Measurements from ENCODE around the gene DYNC1LI2. TPM values are rescaled to one million over a fixed set of nuclear protein-coding genes. Genes with fewer than 3 reads are reported as not detected.

Gene DYNC1LI2
- total RNA-seq, 1 donor from 2014 or later: 104 TPM

- Histone ChIP-seq H3K4me2 (no peak overlapping the region), H3K27me3 (no peaks in the 10 kb centered on the region), H3K27ac (no peak overlapping the region), H3K36me3 (no peaks in the 10 kb centered on the region), H3K4me1 (no peaks in the 10 kb centered on the region), H3K4me3 (no peak overlapping the region), H3F3A (ENCODE audit: low read depth) (no peaks in the 10 kb centered on the region), H2AFZ (replicated peaks) (no peak overlapping the region), H3K79me2 (ENCODE audit: low read depth) (peaks cover 7% of the 10 kb centered on the region), H3K9me3 (ENCODE audit: low read depth) (no peaks in the 10 kb centered on the region), H4K20me1 (ENCODE audit: low read depth) (no peaks in the 10 kb centered on the region), H3K9ac (no peak overlapping the region)
- Mint-ChIP-seq H3K9me3 (no peaks in the 10 kb centered on the region), H3K4me3 (no peak overlapping the region), H3K27me3 (ENCODE audit: insufficient read depth, low read depth) (no peaks in the 10 kb centered on the region), H3K36me3 (peaks cover 3% of the 10 kb centered on the region), H3K4me1 (no peaks in the 10 kb centered on the region), H3K27ac (no peak overlapping the region)
- DNase-seq (ENCODE audit: low spot score): no peak
- TF ChIP-seq, protein P1, sequence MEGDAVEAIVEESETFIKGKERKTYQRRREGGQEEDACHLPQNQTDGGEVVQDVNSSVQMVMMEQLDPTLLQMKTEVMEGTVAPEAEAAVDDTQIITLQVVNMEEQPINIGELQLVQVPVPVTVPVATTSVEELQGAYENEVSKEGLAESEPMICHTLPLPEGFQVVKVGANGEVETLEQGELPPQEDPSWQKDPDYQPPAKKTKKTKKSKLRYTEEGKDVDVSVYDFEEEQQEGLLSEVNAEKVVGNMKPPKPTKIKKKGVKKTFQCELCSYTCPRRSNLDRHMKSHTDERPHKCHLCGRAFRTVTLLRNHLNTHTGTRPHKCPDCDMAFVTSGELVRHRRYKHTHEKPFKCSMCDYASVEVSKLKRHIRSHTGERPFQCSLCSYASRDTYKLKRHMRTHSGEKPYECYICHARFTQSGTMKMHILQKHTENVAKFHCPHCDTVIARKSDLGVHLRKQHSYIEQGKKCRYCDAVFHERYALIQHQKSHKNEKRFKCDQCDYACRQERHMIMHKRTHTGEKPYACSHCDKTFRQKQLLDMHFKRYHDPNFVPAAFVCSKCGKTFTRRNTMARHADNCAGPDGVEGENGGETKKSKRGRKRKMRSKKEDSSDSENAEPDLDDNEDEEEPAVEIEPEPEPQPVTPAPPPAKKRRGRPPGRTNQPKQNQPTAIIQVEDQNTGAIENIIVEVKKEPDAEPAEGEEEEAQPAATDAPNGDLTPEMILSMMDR (IDR thresholded peaks at IDR 0.05): no peak
- no peak for TF ChIP-seq EZH2phosphoT487 (IDR thresholded peaks at IDR 0.05)
- TF ChIP-seq EZH2 (IDR thresholded peaks at IDR 0.05): no peak
Observed at GRCh38 chr16:66677836-66678235, 73.6 kb downstream of the DYNC1LI2 start.

- Histone ChIP-seq H3K79me2 (ENCODE audit: low read depth) (peaks cover 6% of the 10 kb centered on the region), H4K20me1 (ENCODE audit: low read depth) (no peaks in the 10 kb centered on the region), H3K27ac (no peak overlapping the region), H3F3A (ENCODE audit: low read depth) (no peaks in the 10 kb centered on the region), H3K9ac (no peak overlapping the region), H3K36me3 (no peaks in the 10 kb centered on the region), H3K4me2 (no peak overlapping the region), H3K9me3 (ENCODE audit: low read depth) (no peaks in the 10 kb centered on the region), H3K4me3 (no peak overlapping the region), H2AFZ (replicated peaks) (no peak overlapping the region), H3K27me3 (no peaks in the 10 kb centered on the region), H3K4me1 (no peaks in the 10 kb centered on the region)
- no peak overlapping the region for H3K4me3 Mint-ChIP-seq
- H3K4me1 Mint-ChIP-seq: no peaks in the 10 kb centered on the region
- DNase-seq (ENCODE audit: low spot score): no peak
- H3K9me3 Mint-ChIP-seq: no peaks in the 10 kb centered on the region
- no peaks in the 10 kb centered on the region for H3K27me3 Mint-ChIP-seq (ENCODE audit: insufficient read depth, low read depth)
- H3K27ac Mint-ChIP-seq: no peak overlapping the region
- TF ChIP-seq EZH2 (IDR thresholded peaks at IDR 0.05): no peak
- TF ChIP-seq, protein P1 (IDR thresholded peaks at IDR 0.05): no peak
- TF ChIP-seq EZH2phosphoT487 (IDR thresholded peaks at IDR 0.05): no peak
- H3K36me3 Mint-ChIP-seq: peaks cover 3% of the 10 kb centered on the region
Observed at GRCh38 chr16:66677179-66677578, 74.2 kb downstream of the DYNC1LI2 start.

- Histone ChIP-seq H3K36me3 (no peaks in the 10 kb centered on the region), H3K27me3 (no peaks in the 10 kb centered on the region), H3F3A (ENCODE audit: low read depth) (no peaks in the 10 kb centered on the region), H3K9me3 (ENCODE audit: low read depth) (no peaks in the 10 kb centered on the region), H3K4me1 (no peaks in the 10 kb centered on the region), H2AFZ (replicated peaks) (no peak overlapping the region), H3K4me2 (no peak overlapping the region), H4K20me1 (ENCODE audit: low read depth) (no peaks in the 10 kb centered on the region), H3K9ac (no peak overlapping the region), H3K27ac (no peak overlapping the region), H3K79me2 (ENCODE audit: low read depth) (peaks cover 1% of the 10 kb centered on the region), H3K4me3 (no peak overlapping the region)
- DNase-seq (ENCODE audit: low spot score): no peak
- peaks cover 3% of the 10 kb centered on the region for H3K36me3 Mint-ChIP-seq
- no peaks in the 10 kb centered on the region for H3K27me3 Mint-ChIP-seq (ENCODE audit: insufficient read depth, low read depth)
- H3K9me3 Mint-ChIP-seq: no peaks in the 10 kb centered on the region
- no peak overlapping the region for H3K4me3 Mint-ChIP-seq
- H3K4me1 Mint-ChIP-seq: no peaks in the 10 kb centered on the region
- H3K27ac Mint-ChIP-seq: no peak overlapping the region
- no peak for TF ChIP-seq EZH2phosphoT487 (IDR thresholded peaks at IDR 0.05)
Observed at GRCh38 chr16:66676599-66676998, 74.8 kb downstream of the DYNC1LI2 start.

- Histone ChIP-seq H3K79me2 (ENCODE audit: low read depth) (no peaks in the 10 kb centered on the region), H3K4me3 (no peak overlapping the region), H3K27ac (no peak overlapping the region), H3K36me3 (no peaks in the 10 kb centered on the region), H3K9me3 (ENCODE audit: low read depth) (no peaks in the 10 kb centered on the region), H3K27me3 (no peaks in the 10 kb centered on the region), H3K4me2 (no peak overlapping the region), H4K20me1 (ENCODE audit: low read depth) (no peaks in the 10 kb centered on the region), H2AFZ (replicated peaks) (no peak overlapping the region), H3K9ac (no peak overlapping the region), H3F3A (ENCODE audit: low read depth) (no peaks in the 10 kb centered on the region), H3K4me1 (no peaks in the 10 kb centered on the region)
- no peak for DNase-seq (ENCODE audit: low spot score)
- Mint-ChIP-seq H3K9me3 (no peaks in the 10 kb centered on the region), H3K27ac (no peak overlapping the region), H3K27me3 (ENCODE audit: insufficient read depth, low read depth) (no peaks in the 10 kb centered on the region), H3K36me3 (peaks cover 1% of the 10 kb centered on the region), H3K4me1 (no peaks in the 10 kb centered on the region), H3K4me3 (no peak overlapping the region)
- TF ChIP-seq EZH2 (IDR thresholded peaks at IDR 0.05): no peak
Observed at GRCh38 chr16:66673691-66674090, 77.7 kb downstream of the DYNC1LI2 start.

Other genes with a start within 250 kb of the DYNC1LI2 start
- gene TK2, start 201.5 kb downstream of the DYNC1LI2 start, total RNA-seq (ENCODE audit: low replicate concordance): 7.1 and 7.3 TPM in 2 replicates
- gene CKLF, start 199.0 kb downstream of the DYNC1LI2 start, total RNA-seq (ENCODE audit: low replicate concordance): 33.3 and 38.6 TPM in 2 replicates
- gene CMTM1, start 185.2 kb downstream of the DYNC1LI2 start, total RNA-seq (ENCODE audit: low replicate concordance): 2.9 TPM in 1 of 2 replicates, not detected in the other
- not detected in 2 replicates for gene CMTM2, start 172.1 kb downstream of the DYNC1LI2 start, total RNA-seq (ENCODE audit: low replicate concordance)
- 18.3 and 47.4 TPM in 2 replicates for gene CMTM3, start 146.9 kb downstream of the DYNC1LI2 start, total RNA-seq (ENCODE audit: low replicate concordance)
- 25.9 and 39.5 TPM in 2 replicates for gene CMTM4, start 54.9 kb downstream of the DYNC1LI2 start, total RNA-seq (ENCODE audit: low replicate concordance)
- gene TERB1, start 50.0 kb upstream of the DYNC1LI2 start, total RNA-seq (ENCODE audit: low replicate concordance): not detected in 2 replicates
- gene NAE1, start 79.4 kb upstream of the DYNC1LI2 start, total RNA-seq (ENCODE audit: low replicate concordance): 226 and 397 TPM in 2 replicates
- gene CA7, start 92.8 kb upstream of the DYNC1LI2 start, total RNA-seq (ENCODE audit: low replicate concordance): not detected in 2 replicates
- 6.6 and 12.6 TPM in 2 replicates for gene PDP2, start 128.9 kb upstream of the DYNC1LI2 start, total RNA-seq (ENCODE audit: low replicate concordance)
- gene CDH16, start 167.3 kb upstream of the DYNC1LI2 start, total RNA-seq (ENCODE audit: low replicate concordance): not detected in 2 replicates
- 0.12 and 0.24 TPM in 2 replicates for gene RRAD, start 173.9 kb upstream of the DYNC1LI2 start, total RNA-seq (ENCODE audit: low replicate concordance)
- 55.5 and 76.0 TPM in 2 replicates for gene CIAO2B, start 182.8 kb upstream of the DYNC1LI2 start, total RNA-seq (ENCODE audit: low replicate concordance)
- 11.1 and 20.9 TPM in 2 replicates for gene CES2, start 183.9 kb upstream of the DYNC1LI2 start, total RNA-seq (ENCODE audit: low replicate concordance)
- gene CES3, start 209.7 kb upstream of the DYNC1LI2 start, total RNA-seq (ENCODE audit: low replicate concordance): 5.7 and 13.4 TPM in 2 replicates
- 0.22 and 1.8 TPM in 2 replicates for gene CES4A, start 237.0 kb upstream of the DYNC1LI2 start, total RNA-seq (ENCODE audit: low replicate concordance)